Right hindlimb (tissue), 1 donor: ENCODE results near the gene LRP1B.
"Not testable (repeated sequence)": the region's sequence is repeated elsewhere in the genome, so short reads cannot be mapped to it uniquely, and the experiment has no call there.

Experiments
- DNase-seq: peaks from one replicate; pipeline ENCODE4 v3.0.0-alpha.2; 2018

Gene LRP1B

DNA sequence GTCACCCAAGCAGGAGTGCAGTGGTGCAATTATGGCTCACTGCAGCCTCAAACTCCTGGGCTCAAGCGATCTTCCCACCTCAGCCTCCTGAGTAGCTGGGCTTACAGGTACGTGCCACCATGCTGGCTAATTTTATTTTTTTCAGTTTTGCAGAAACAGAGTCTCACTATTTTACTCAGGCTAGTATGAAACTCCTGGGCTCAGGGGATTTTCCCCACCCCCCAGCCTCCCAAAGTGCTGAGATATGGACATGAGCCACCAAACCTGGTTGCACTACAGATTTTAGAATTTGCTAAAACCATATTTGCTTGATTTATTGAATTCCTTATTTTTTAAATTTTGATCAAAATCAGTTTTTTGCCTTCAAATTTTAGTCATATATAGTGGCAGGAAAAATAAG lies 1553.4 kb downstream of the LRP1B start:
- DNase-seq, result no peak

- DNase-seq, result no peak
These were observed 1563.1 kb downstream of the LRP1B start for GRCh38 chr2:140567734-140568133.

- DNase-seq, result no peak
These were observed 1565.1 kb downstream of the LRP1B start for GRCh38 chr2:140565756-140566155.

- no peak for DNase-seq
These were observed 1575.1 kb downstream of the LRP1B start for GRCh38 chr2:140555701-140556100.

- DNase-seq, result no peak
These were observed 1578.2 kb downstream of the LRP1B start for GRCh38 chr2:140552634-140553033.

DNA sequence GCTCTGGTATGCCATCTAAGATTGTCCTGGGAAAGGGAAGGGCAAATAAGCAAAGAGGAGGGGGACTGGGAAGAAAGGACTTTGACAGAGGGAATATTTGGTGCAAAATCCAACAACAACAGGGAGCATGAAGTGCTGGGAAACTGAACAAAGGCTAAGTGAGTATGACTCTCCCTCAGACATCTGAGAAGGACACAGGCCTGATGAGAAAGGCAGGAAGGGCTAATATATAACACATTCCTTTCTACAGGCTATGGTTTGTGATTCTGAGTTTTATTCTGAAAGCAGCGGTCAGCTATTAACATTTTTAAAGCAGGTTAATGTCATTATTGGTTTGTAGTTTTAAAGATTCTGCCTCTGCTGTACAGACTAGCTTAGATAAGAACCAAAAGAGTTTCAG lies 1579.5 kb downstream of the LRP1B start:
- DNase-seq, result no peak

DNA sequence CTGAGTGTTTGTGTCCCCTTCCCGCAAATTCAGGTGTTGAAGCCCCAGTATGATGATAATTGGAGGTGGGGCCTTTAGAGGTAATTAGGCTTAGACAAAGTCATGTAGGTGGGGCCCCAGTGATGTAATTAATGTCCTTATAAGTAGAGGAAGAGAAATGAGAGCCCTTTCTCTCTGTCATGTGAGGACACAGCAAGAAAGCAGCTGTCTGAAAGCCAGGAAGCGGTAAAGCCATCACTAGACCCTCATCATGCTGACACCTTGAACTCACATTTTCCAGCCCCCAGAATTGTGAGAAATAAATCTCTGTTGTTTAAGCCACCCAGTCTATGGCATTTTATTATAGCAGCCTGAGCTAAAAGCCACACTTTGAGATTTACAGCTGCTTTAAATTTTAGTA lies 1580.0 kb downstream of the LRP1B start:
- DNase-seq, result no peak

- DNase-seq, result not testable (repeated sequence)
These were observed 1586.0 kb downstream of the LRP1B start for GRCh38 chr2:140544769-140545168.

DNA sequence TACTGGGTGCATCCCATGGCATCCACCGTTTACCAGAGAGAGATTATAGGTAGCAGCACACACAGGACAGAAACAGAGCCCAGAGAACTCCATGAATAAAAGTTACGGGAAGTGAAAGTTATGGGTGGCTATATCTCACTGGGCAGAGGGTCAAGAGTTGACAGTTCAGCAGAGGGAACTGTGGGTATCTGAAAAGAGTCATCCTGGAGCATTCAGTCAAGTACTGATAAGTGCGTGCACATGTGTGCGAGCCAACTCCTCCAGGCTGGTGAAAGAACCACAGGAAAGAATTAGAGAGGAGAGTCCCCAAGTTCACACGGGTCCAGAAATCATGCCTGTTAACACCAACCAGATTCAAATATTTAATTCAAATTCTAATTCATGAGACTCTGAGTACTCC lies 1588.2 kb downstream of the LRP1B start:
- no peak for DNase-seq

DNA sequence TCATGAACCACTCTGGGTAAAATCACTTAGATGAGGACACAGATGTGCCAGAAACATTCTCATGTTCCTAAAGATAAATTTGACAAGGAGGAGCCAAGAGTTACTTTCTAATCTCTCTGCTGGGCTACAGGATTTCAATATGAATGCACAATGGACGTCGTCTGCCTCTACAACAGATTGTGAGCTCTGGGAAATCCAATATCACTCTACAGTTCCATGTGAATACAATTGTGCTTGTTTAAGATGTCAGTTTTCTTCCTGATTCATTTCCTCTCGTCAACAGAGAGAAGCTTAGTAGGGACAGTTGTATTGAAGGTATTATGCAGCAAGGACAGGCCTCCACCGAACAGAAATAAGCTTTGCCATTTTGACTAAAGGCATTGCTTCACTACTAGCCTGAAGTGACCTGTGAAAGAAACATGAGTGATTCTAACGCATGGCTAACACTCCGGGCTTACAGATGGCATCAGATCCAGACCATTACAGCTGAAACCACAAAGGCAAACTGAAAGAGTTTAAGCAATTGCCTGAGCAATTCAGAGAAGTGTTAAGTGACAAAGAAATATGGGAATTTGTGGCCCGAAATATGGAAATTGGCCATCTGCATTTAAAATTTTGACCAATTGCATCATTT lies 1591.5 kb downstream of the LRP1B start:
- no peak for DNase-seq

DNA sequence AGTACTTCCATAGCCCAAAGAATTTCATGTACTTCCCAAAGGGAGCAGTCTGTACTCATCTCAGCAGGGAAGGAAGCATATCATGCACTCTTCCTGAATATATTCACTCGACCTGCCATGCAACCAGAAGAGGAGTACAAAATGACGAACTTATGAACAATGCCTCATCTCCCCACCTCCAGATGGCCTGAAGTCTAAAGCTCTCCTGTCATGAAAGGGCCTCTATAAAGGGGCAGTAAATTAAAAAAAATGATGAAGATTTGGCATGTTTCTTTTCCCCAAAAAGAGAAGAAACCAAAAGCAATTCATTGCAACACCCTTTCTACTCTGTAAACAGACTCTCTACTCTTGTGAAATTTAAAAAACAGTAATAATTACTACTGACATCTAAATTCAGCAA lies 1601.1 kb downstream of the LRP1B start:
- no peak for DNase-seq

- DNase-seq, result no peak
These were observed 1601.8 kb downstream of the LRP1B start for GRCh38 chr2:140528982-140529381.

GRCh38 chr2:140526575-140526974 lies 1604.2 kb downstream of the LRP1B start:
- DNase-seq, result no peak

DNA sequence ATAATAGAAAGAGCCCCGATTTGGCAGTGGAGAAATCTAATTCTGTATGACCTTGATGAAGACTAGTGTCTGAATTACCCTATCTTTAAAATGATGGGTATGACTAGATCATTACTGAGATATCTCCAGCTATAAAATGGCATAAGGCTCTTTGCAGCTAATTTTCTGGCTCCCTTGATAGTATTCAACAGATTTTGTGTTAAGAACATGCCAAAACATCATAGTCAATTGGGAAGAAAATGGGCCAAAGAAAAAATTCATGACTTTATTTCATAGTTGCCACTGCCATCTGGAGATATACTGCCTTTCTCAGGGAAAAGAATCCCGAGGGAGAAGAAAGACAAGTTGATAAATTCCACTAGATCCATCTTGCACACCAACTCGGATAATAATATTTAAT lies 1618.7 kb downstream of the LRP1B start:
- DNase-seq, result no peak

DNA sequence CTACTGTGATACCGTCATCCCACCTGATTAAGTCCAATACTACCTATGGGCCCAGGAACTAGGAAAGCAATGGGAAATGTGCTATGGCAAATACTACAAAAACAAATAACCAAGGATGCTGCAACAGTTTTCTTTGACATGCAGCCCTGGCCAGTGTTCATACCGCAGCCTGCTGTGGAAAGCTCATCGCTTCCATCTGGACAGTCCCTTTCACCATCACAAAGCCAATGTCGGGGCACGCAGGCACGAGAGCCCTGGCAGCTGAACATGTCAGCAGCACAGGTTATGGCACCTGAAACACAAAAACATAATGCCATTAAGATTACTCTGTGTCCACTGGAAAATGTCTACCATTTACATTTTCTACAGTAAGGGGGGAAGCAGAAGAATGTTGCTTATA lies 1621.1 kb downstream of the LRP1B start:
- DNase-seq, result no peak

- no peak for DNase-seq
These were observed 1622.1 kb downstream of the LRP1B start for GRCh38 chr2:140508756-140509155.

GRCh38 chr2:140506606-140507005 lies 1624.2 kb downstream of the LRP1B start:
- no peak for DNase-seq

GRCh38 chr2:140504601-140505000 lies 1626.2 kb downstream of the LRP1B start:
- no peak for DNase-seq

DNA sequence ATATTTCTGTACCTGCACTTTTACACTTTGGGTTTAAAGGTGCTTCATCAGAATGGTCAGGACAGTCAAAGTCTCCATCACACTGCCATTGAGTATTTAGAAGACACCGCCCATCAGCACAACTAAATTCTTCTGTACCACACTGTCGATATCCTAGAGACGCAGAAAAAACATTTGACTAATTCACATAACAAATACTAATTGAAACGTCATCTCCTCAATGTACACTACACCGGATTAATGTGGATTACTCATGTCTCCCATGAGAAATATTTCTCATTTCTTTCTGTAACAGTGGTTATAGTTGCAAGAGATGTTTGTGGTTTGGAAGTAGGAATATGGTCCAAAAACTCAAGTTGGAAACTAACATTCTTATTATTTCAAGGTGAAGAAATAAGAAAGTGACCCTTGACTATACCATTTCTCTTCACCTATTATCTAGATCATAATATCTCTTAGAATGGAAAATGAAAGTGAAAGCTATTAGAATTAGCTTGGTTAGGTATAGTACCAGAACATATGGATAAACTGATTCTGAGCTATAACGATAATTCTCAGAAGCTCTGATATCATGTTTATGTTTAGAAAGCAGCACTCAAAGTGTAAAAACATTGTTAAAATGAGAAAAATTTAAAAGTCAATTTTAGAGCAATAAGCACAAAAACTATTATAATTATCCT lies 1627.7 kb downstream of the LRP1B start:
- no peak for DNase-seq

- no peak for DNase-seq
These were observed 1632.5 kb downstream of the LRP1B start for GRCh38 chr2:140498360-140498759.

DNA sequence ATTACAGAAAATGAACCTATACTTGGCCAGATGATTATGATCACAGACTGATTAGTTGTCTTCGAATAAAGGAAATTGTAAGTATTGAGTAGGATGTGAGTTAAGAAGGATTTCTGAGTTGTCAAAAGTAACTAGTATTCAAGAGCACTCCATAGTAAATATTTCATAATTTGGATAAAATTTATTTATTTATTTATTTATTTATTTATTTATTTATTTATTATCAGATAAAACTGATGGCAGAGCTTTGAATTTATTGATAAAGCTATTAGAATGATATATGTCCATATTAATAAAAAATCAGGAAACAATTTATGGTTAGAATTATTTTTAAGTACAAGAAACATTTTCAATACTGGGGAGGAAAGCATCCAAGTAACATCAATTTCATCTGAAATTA lies 1634.1 kb downstream of the LRP1B start:
- no peak for DNase-seq

- no peak for DNase-seq
These were observed 1638.9 kb downstream of the LRP1B start for GRCh38 chr2:140491876-140492275.

DNA sequence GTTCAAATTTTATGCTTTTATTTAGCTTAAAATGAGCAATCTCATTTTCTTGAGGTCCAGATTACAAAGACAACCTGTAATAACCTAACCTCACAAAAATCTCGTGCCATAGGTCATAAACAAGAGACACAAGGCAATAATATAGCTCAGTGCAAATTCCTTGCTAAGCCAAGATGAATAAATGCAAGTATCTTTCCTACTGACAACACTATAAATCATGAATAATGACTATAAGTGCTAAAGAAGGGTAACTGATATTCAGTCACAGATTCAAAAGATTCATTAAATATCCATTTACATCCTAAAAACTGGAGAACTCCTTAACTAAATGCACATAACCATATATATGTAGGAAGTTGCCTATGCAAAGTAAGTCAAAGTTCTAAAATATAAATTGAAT lies 1641.6 kb downstream of the LRP1B start:
- no peak for DNase-seq

DNA sequence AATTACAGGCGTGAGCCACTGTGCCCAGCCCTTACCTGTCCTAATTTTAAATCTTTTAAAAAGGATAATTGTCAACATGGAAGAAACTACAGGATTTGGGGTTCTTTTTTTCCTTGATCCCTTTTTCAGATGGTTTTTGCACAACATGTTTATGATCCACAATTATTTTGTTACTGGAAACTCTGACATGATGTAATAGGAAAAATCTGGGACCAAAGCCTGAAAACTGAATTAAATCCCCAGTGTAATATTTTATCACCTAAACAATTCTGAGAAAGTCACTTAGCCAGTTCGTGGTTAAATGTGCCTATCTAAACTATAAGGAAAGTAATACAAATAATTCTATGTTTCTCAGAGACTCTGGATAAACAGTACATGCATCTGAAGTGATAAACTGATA lies 1649.7 kb downstream of the LRP1B start:
- no peak for DNase-seq

GRCh38 chr2:140473851-140474250 lies 1657.0 kb downstream of the LRP1B start:
- DNase-seq, result no peak
